ENCODE measurements around the gene UPK2.

The UPK2 gene

DNA sequence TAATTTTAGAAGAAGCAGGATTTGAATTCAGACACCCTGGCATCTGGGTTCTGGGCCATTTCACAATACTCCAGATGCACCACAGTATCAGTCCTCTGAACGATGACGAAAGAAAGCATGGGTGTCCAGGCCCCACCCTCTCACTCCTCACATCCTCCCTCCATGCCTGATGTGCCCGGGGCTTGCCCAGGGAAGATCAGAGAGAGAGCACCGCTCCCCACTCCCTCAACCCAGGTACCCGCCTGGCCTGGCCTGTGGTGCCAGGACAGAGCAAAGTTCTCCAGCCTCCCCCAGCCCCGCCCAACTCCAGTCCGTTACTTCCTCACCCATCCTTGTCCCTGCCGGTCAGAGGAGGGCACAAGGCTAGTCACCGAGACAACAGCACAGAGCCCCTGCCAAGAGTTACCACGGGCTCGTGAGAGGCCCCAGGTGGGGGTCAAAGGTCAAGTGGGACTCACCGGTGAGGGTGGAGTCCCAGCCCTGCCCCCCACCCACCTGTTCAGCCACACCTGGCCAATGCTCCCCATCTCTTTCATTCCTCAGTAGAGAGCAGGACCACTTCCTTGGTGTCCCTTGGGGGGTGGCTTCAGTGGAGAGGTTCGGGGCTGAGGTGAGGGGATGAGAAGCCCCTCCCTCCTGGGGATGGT is 38.5 kb upstream of the UPK2 start:
- in situ Hi-C loops (cut with HindIII; ENCODE audit: low sequenced_read_pairs), result no loop called here

DNA sequence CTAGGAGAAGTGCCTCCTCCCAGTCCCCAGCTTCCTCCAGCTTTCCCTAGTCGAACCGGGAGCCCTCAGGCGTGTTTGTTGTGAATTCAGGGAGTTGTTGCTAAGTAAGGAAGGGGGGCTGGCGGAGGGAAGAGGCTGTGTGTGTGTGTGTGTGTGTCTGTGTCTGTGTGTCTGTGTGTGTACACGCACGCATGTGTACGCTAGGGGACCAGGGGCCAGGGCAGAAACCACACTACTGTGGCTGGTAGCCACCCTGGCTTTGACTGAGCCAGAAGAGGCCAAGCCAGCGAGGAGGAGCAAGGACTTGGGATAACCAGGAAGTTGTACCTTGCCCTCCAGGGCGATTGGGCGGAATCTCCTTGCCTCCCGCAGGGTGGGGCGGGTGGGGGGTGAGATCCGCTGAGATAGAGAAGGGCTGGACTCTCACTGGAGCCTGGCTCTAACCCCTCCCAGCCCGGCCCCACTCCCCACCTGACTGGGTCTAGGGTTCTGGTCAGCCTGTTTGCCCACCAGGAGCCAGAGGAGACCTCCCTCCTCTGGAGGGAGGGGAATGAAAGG is 37.9 kb upstream of the UPK2 start:
- in situ Hi-C loops (cut with HindIII; ENCODE audit: low sequenced_read_pairs), result no loop called here

DNA sequence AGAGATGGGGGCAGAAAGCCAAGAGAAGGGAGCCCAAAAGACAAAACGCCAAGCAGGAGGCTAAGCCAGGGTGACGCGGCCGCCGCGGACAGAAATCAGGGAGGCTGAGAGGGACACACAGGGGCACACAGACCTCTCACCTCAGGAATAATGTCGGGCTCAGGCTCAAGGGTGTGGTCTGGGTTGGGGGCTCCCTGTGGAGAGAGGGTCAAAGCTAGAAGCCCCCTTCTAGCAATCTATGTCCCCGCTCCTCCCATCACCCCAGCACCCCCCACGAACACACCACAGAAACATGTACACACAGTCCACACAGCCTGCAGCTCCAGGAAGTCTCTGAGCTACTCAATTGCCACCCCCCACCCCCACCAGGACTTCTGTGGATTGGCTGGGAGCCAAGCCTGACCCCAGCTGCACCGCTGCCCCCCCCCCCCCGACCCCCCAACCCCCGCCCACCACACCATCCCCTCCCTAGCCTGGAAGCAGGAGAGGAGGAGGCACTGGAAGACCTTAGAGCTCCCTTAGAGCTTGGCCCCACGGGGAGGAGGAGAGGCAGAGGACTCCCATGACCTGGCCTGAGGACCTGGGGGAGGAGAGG is 37.3 kb upstream of the UPK2 start:
- in situ Hi-C loops (cut with HindIII; ENCODE audit: low sequenced_read_pairs), result no loop called here

DNA sequence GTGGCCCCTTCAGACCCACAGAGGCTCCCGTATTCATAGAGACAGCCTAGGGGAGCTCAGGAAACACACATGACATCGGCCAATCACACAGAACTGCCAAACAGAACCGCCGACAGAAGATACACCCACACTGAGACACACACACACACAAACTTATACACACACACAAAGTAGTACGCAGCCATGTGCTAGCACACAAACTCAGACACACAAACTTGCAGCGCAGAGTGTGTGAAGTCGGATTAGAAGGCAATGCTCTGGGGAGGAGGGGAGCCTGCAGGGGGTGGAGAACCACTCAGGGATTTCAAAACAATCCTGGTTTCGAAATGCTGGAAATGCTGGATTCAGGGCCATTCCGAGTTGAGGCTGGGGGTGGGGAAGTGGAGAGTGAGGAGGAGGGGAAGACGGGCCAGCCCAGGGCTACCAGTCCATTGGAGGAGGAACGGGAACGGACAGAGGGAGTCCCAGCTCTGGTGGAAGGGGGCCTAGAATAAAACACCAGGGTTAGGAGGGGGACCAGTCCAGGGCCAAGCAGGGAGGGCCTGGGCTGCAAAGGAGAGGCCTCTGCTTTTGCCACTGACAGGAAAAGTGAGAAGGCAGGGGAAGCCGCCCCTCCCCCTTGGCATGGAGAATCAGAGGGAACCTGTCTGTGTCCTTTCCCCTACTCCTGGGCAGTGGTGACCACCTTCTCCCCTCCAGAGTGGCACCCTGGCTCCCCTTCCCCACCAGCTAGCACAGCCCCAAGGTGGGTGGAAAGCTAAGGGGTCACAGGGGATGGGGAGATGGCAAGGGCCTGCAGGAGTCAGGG is 34.8 kb upstream of the UPK2 start:
- in situ Hi-C loops (cut with HindIII; ENCODE audit: low sequenced_read_pairs), result no loop called here

DNA sequence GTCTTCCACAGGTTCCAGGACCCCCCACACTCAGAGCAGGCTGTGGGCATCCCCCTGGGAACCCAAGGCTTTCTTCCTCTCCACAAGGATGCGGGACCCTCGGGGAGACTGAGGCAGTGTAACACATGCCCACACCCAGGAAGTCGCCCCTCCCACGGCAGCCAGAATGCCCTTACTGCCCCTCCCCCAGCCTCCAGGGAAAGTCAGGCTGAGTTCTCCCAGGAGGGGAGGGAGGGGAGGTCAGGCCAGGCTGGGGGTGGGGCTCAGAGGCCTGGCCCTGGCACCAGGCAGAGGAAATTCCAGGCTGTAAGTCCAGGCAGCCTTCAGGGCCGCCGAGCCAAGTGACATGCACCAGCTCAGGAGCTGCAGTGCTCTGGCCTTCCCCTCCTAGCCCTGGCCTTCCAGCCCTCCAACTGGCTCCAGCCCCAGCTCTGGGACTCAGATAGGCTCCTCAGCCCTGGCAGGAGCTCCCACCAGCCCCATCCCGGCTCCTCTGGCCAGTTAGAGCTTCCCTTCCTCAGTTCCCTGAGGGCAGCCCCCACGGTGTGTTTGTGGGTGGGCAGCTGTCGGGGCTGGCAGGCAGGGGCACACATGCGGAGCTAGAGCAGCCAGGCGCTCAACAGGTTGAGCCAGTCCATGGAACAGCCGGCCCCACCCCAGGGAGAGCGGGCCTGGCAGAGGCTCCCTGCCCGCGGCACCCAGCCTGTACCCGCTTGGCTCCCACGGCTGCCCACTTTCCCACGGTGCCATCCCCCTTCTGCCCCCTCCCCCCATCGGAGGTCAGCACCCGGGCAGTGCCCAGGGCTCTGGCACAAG is 34.0 kb upstream of the UPK2 start:
- in situ Hi-C loops (cut with HindIII; ENCODE audit: low sequenced_read_pairs), result no loop called here

DNA sequence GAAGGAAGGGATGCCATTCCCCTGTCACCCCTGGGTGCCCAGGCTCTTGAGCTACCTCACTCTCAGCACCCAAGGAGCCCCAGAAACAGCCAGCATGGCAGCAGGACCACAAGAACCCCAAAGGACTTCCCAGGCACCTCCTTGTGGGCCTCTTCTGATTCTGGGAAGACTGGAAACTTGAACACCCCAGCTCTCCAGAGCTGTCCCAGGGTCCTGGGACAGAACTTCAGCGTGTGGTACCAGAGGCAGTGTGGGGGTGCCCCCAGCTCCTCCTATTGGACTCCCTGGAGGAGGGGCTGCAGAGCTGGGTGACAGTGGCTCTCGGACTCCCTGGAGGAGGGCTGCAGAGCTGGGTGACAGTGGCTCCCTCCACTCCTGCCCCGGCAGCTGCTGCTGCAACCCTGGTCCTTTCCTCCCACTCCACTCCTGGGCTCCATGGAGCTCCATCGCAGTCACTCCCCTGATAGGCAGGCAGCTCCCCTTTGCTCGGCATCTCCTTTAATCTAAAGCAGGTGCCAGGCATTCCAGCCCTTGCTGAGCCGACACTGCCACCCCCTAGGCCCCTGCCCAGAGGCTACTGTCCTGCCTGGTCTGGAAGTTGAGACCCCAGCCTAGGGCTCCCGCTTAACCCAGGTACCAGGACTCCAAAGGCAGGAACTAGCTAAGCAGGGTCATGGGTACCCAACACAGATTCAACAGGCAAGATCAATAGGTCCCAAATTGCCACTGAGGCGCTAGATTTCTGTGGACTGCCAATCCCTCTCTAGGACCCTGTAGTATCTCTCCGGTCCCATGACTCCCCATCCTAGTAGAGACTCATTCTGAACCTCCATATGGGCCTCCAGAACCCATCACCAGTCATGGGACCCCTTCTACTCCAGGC is 33.1 kb upstream of the UPK2 start:
- in situ Hi-C loops (cut with HindIII; ENCODE audit: low sequenced_read_pairs), result no loop called here

DNA sequence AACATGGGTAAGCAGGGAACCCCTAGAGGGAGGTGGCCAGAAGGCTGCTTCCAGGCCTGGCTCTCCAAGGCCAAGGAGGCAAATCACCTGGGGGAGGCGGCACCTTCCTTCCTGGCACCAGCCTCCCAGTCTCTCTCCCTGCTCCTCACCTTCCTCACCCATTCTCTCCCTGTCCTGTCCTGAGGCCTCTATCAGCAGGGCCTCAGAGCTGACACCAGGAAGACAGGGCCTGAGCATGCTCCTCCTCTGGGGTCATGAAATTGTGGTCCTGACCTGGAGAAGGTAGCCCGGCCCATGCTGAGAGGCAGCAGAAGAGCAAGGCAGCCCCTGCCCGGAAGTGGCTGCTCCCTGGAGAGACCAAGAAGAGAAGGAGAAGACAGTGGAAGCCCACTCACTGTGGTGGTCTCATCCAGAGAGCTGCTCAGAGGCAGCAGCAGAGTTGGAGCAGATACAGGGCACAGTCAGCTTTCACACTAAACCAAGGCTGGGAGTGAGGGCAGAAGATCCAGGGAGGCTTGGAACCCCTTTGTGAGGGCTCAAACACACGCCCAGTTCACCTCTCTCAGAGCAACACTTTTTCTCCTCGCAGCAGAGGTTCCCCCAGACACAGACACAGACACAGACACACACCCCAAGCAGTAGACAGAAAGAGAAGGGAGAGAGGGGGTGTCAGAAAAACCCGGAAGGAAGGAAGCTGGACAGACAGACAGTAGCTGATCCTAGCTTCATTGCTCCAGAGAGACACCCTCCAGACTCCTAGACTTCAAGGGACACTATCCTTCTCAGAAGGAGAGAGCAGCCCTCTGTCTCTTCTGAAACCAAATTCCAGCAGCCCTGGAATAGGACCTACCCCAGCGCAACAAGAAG is 32.1 kb upstream of the UPK2 start:
- in situ Hi-C loops (cut with HindIII; ENCODE audit: low sequenced_read_pairs), result no loop called here

DNA sequence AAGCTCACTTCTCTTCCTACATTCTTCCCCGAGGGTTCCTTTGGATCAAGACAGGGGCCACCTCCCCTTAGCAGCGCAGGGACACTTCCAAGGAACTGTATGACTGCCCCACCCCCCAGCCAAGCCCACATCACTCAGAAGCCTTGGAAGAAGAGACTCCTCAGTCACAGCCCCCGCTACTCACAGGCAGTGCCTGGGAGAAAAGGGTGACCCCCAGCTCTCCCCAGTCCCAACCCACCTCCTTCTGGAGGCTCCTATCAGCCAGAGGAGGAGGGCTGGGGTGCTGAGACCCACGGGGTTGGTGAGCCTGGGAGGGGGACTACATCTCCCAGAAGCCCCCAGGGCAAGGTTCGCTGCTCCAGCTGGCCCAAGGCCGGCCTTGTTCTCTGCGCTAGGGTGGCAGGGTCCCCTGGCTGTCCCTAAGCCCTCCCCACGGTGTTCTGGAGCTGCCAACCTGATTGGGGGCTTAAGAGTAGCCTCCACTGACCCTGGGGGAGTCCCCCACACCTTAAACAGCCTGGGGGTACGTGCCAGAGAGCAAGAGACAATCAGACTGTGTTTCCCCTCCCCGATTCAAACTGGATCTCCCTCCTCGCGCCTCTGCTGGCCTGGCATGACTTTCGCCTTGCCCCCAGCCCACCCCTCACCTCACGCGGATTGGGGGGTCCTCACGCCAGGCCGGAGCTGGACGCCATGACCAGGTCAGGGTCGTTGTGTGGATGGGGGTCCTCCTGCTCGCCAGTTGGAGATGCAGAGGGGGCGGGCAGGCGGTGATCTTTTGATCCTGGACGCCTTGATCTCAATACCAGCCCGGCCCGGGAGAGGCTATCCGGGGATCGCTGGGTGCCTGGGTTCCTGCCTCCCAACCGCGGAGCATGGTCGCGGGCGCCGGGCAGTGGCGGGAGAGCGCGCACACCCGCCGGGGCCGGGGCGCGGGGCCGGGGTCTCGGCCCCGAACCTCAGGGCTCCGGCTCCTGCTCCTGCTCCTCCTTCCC is 31.2 kb upstream of the UPK2 start:
- in situ Hi-C loops (cut with HindIII; ENCODE audit: low sequenced_read_pairs), result no loop called here

DNA sequence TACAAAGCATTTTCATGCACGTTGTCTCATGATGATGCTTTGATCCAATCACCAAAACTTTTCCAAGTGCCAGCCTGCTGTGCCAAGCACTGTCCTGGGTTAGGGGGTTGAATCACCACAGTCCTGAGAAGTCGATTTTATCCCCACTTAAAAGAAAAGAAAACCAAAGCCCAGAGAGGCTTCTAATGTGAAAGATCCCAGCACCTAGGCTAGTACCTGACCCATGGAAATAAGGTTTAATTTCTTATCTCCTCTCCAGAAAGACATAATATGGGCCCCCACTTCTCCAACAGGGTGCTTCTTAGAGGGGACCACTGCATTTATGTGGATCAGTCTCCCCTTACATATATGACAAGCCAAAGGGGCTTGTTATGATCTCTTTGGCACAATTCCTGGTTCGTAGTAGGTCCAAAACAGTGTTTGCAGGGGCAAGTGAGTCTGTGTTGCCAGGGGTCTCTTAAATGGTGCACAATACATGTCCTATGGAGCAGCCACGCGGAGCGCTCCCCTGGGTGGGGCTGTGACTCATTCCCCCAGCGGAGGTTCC is 28.5 kb upstream of the UPK2 start:
- in situ Hi-C loops (cut with HindIII; ENCODE audit: low sequenced_read_pairs), result no loop called here

DNA sequence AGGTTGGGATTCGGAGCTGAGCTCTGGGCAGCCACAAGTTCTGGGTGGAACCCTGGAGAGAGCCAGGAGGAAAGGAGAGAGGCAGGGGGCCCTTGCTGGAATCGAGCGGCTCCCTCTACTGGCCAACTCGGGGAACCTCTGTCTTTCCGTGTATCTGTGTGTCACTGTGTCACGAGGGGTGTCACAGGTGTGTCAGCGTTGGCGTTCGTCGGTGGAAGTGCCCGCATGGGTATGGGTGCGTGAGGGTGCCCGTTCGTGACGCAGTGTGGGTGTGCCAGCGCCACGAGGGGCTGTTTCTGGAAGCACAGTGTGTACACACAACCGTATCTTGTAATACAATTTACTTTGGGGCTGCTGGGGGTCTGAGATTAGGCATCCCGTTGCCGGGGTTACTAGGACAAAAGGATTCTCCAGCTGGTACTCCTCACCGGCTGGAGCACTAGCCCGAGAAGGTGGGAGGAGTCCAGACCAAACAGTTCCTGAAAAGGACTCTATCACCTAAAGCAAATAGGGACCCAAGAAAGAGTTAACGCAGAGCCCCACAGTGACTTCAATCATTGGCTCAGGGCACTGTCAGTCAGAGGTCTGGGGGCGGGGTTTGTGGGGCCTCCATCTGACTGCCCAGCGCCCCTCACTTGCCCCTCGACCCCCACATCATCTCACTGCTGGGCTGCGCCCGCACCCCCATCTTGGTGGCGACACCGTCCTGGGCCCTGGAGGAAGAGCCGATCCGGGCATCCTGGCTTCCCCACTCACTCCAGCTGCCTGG is 27.8 kb upstream of the UPK2 start:
- in situ Hi-C loops (cut with HindIII; ENCODE audit: low sequenced_read_pairs), result no loop called here

DNA sequence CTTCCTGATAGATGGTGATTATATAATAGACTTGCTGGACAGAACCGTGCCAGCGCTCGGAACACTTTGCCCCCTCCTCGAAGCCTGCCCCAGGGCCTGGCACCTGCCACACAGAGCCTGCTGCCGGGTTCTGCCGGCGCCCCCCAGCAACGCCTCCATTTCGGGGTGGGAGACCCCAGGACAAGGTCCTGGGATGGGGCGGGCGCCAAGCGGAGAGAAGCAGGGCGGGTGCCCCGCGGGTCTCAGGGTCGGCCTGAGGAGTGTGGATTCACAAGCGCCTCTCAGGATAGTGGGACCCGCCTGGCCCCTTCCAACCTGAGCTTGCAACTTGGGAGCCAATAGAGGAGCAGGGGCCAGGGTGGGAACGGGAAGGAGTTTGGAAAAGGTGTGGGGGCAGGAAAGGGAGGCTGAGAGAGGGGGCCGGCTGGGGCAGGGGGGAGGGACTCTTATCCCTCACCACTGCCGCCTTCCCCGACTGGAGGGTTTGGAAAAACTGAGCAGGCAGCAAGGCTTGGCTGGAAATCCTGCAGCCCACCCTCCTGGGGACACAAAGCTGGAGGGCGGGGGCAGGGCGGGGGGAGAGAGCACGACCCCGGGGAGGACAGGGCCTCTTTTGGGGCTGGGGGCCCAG is 27.1 kb upstream of the UPK2 start:
- in situ Hi-C loops (cut with HindIII; ENCODE audit: low sequenced_read_pairs), result no loop called here

DNA sequence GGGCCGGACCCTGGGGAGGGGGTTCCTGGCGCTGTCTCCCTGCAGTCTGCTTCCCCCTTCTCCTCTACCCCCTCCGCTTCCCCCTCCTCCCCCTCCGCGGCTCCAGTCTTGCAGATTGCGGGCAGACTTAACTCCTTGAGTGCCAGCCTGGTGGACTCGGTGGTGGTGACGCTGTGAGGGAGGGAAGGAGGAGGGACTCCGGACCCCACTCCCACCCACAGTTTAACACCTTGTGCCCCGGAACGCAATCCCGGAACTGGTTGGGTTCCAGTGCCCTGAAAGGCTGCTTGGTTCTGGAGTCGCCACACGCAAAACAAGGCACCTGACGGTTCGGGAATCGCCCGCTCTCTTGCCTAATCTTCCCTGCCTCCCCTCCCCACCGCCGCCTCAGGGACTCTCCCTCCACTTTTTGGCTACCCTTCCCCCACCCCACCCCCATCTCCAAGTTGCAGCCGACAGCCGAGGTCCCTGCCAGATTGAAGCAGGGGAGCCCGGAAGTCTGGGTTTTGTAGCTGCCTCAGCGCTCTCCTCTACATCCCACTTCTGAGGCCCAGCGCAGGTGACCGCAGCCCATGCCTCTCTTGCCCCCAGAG is 26.5 kb upstream of the UPK2 start:
- in situ Hi-C loops (cut with HindIII; ENCODE audit: low sequenced_read_pairs), result no loop called here

DNA sequence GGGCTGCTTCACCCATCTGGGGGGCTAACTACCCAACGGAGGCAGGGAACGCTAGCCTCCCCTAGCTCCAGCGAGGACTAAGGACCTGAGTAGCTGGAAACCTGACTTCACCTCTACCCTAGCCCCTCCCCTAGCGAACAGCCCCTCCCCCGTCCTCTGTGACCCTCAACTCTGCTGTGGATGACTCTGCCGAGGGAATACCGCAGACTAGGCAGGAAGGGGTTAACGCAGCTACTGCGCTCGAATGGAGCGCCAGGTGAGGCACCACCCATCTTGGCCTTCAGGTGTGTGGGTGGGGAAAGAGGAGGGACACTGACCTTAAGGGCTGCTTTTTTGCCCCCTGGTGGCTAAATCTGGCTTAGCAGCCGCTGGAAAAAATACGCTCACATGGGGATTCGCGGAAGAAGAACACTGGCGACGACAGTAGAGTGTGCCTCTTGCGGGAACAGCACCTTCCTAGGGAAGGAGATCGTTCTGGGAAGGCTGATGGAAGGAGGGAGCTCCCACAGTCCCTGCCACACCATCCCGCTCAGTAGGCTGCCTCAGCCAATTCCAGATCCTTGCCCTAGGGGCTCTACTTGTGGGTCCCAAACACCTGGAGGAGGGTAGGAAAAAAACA is 25.9 kb upstream of the UPK2 start:
- in situ Hi-C loops (cut with HindIII; ENCODE audit: low sequenced_read_pairs), result no loop called here

DNA sequence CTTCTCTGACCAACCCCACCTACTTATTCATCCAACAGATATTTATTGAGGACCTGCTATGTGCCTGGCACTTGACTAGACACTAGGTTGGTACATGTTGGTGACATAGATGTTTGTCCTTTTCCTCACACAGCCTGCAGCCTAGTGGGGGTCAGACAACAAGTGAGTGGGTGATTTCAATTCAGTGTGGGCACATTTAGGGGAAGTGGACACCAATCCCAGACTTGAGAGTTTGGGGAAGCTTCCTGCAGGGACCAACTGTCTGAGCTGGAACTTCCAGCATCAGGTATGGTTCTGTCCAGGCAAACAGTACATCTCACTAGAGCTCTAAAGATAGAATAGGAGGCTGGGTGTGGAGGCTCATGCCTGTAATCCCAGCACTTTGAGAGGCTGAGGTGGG is 24.5 kb upstream of the UPK2 start:
- in situ Hi-C loops (cut with HindIII; ENCODE audit: low sequenced_read_pairs), result no loop called here

DNA sequence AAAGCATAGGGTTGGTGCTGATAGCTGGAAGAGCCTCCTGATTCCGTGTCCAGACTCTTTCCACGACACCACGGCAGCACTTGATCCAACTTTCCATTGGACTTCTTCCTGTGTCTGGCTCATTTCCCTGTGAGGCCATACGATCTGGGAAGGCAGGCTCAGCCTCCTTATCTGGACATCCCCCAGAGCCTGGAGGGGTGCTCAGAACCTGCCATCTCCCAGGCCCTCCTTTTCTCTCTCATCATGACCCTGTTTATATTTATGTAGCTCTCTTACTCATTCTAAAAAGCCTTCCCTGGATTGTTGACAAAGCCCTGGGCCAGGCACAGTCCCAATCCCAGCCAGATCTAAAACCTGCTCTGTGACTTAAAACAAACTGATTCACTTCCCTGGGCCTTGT is 22.6 kb upstream of the UPK2 start:
- in situ Hi-C loops (cut with HindIII; ENCODE audit: low sequenced_read_pairs), result no loop called here

DNA sequence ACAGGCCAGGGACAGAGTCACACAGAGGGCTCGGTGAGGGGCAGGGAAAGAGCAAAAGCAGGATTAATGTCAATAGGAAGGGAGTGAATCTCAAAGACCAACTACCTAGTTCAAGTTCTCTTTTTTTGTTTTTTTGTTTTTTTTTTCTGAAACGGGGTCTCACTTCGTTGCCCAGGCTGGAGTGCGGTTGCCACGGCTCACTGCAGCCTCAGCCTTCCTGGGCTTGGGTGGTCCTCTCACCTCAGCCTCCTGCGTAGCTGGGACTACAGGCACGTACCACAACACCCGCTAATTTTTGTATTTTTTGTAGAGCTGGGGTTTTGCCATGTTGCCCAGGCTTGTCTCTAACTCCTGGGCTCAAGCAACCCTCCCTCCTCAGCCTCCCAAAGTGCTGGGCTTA is 20.7 kb upstream of the UPK2 start:
- in situ Hi-C loops (cut with HindIII; ENCODE audit: low sequenced_read_pairs), result no loop called here

Measured in endothelial cell of hepatic sinusoid (primary cell).